HG02981 (cell line): ENCODE data around the gene TKT.

Experiments used
- ATAC-seq: cut with Tn5 transposase; IDR thresholded peaks from one replicate; pipeline ENCODE4 v1.9.1; 2021; ENCODE audit warnings: mild to moderate bottlenecking, moderate library complexity; ENCODE audit not compliant: unreplicated experiment

The TKT gene

GRCh38 chr3:53183514-53183913, 72.3 kb downstream of the TKT start:
- no peak for ATAC-seq

GRCh38 chr3:53182764-53183355, 73.0 kb downstream of the TKT start:
- no peak for ATAC-seq

GRCh38 chr3:53181528-53181927, 74.3 kb downstream of the TKT start:
- ATAC-seq, result no peak

- peak; percentile 5 for ATAC-seq
Measured at GRCh38 chr3:53181024-53181371, 74.8 kb downstream of the TKT start.

GRCh38 chr3:53180305-53181023, 75.4 kb downstream of the TKT start:
- peak; percentile 92 for ATAC-seq

GRCh38 chr3:53179580-53179979, 76.2 kb downstream of the TKT start:
- no peak for ATAC-seq

GRCh38 chr3:53178246-53178645, 77.6 kb downstream of the TKT start:
- ATAC-seq, result no peak

- ATAC-seq, result no peak
Measured at GRCh38 chr3:53175613-53176540, 79.9 kb downstream of the TKT start.
